ENCODE results near the gene SRD5A1. TPM values are rescaled to one million over a fixed set of nuclear protein-coding genes. Genes with fewer than 3 reads are reported as not detected.

Gene SRD5A1
- total RNA-seq, 5 donors from 2014 or later (not counting 1 experiment from before 2014, with no cell fraction given), result 2.3 to 13.6 (median 9.6) TPM

GRCh38 chr5:6595405-6595804, 37.8 kb upstream of the SRD5A1 start:
- H3K4me3 ChIP-seq (ENCODE audit: control insufficient read depth in 1 of 2, extremely low read depth in 1 of 2, low read length in 1 of 2), result no peak overlapping the region
- ChIA-PET CTCF (interaction anchor here in 1 of 2 donors (0.7 kb wide), 1 partner anchor 391 kb away, joined by 3 read pairs; no protein-coding TSS in a partner anchor), POLR2A (no interaction called here)
- no peaks in the 10 kb centered on the region for H3K9me3 ChIP-seq
- H3K27me3 Mint-ChIP-seq, result no peaks in the 10 kb centered on the region
- H3K36me3 ChIP-seq (ENCODE audit: control insufficient read depth in 2 of 2, extremely low read depth in 1 of 2, insufficient read depth in 1 of 2, low read length in 1 of 2), result peaks cover 3 to 36% of the 10 kb centered on the region in 2 donors
- peaks cover 45% of the 10 kb centered on the region for H3K36me3 Mint-ChIP-seq
- H3K4me3 Mint-ChIP-seq, result no peak overlapping the region
- H3K27me3 ChIP-seq (replicated peaks in 1 of 2; ENCODE audit: control insufficient read depth in 2 of 2, extremely low read depth in 1 of 2, insufficient read depth in 2 of 2, low read length in 1 of 2), result no peaks in the 10 kb centered on the region
- H3K9me3 Mint-ChIP-seq, result no peaks in the 10 kb centered on the region
- no peak overlapping the region for H3K27ac Mint-ChIP-seq
- 100% methylated on average over 2 of the region's 3 CpGs for WGBS (ENCODE audit: insufficient coverage)
- no peak for ATAC-seq (replicated peaks in 1 of 4)
- no peak for DNase-seq
- H3K27ac ChIP-seq (ENCODE audit: low read length), result no peak overlapping the region
- no peaks in the 10 kb centered on the region for H3K4me1 ChIP-seq (ENCODE audit: control insufficient read depth in 1 of 2, extremely low read depth in 1 of 2, insufficient read depth in 2 of 2, low read length in 2 of 2)
- no peaks in the 10 kb centered on the region for H3K4me1 Mint-ChIP-seq

- Histone ChIP-seq H3K4me3 (ENCODE audit: control insufficient read depth in 1 of 2, extremely low read depth in 1 of 2, low read length in 1 of 2) (no peak overlapping the region), H3K27me3 (replicated peaks in 1 of 2; ENCODE audit: control insufficient read depth in 2 of 2, extremely low read depth in 1 of 2, insufficient read depth in 2 of 2, low read length in 1 of 2) (no peaks in the 10 kb centered on the region), H3K36me3 (ENCODE audit: control insufficient read depth in 2 of 2, extremely low read depth in 1 of 2, insufficient read depth in 1 of 2, low read length in 1 of 2) (peaks cover 3 to 45% of the 10 kb centered on the region in 2 donors), H3K27ac (ENCODE audit: low read length) (no peak overlapping the region), H3K4me1 (ENCODE audit: control insufficient read depth in 1 of 2, extremely low read depth in 1 of 2, insufficient read depth in 2 of 2, low read length in 2 of 2) (no peaks in the 10 kb centered on the region), H3K9me3 (no peaks in the 10 kb centered on the region)
- Mint-ChIP-seq H3K27ac (no peak overlapping the region), H3K27me3 (no peaks in the 10 kb centered on the region), H3K4me3 (no peak overlapping the region), H3K9me3 (no peaks in the 10 kb centered on the region), H3K4me1 (no peaks in the 10 kb centered on the region), H3K36me3 (peaks cover 55% of the 10 kb centered on the region)
- CTCF ChIA-PET, result no interaction called here
- POLR2A ChIA-PET, result no interaction called here
- 100% methylated on average over 4 of the region's 5 CpGs for WGBS (ENCODE audit: insufficient coverage)
- DNase-seq (no peak), ATAC-seq (replicated peaks in 1 of 4) (no peak)
Observed at GRCh38 chr5:6596388-6596787, 36.9 kb upstream of the SRD5A1 start.

- H3K36me3 ChIP-seq (ENCODE audit: control insufficient read depth in 2 of 2, extremely low read depth in 1 of 2, insufficient read depth in 1 of 2, low read length in 1 of 2), result peaks cover 3 to 56% of the 10 kb centered on the region in 2 donors
- no peaks in the 10 kb centered on the region for H3K27me3 ChIP-seq (replicated peaks in 1 of 2; ENCODE audit: control insufficient read depth in 2 of 2, extremely low read depth in 1 of 2, insufficient read depth in 2 of 2, low read length in 1 of 2)
- H3K4me1 Mint-ChIP-seq, result no peaks in the 10 kb centered on the region
- H3K27ac Mint-ChIP-seq, result no peak overlapping the region
- no peaks in the 10 kb centered on the region for H3K9me3 Mint-ChIP-seq
- H3K4me1 ChIP-seq (ENCODE audit: control insufficient read depth in 1 of 2, extremely low read depth in 1 of 2, insufficient read depth in 2 of 2, low read length in 2 of 2), result no peaks in the 10 kb centered on the region
- no peaks in the 10 kb centered on the region for H3K9me3 ChIP-seq
- POLR2A ChIA-PET, result no interaction called here
- ATAC-seq (replicated peaks in 1 of 4), result no peak
- CTCF ChIA-PET, result no interaction called here
- 100% methylated on average over 1 of the region's 6 CpGs for WGBS (ENCODE audit: insufficient coverage)
- H3K27ac ChIP-seq (ENCODE audit: low read length), result no peak overlapping the region
- no peak overlapping the region for H3K4me3 ChIP-seq (ENCODE audit: control insufficient read depth in 1 of 2, extremely low read depth in 1 of 2, low read length in 1 of 2)
- DNase-seq, result no peak
- H3K27me3 Mint-ChIP-seq, result no peaks in the 10 kb centered on the region
- peaks cover 65% of the 10 kb centered on the region for H3K36me3 Mint-ChIP-seq
- no peak overlapping the region for H3K4me3 Mint-ChIP-seq
Observed at GRCh38 chr5:6597557-6597956, 35.7 kb upstream of the SRD5A1 start.

GRCh38 chr5:6598351-6598900, 34.8 kb upstream of the SRD5A1 start:
- H3K4me1 Mint-ChIP-seq, result no peaks in the 10 kb centered on the region
- CTCF ChIA-PET, result no interaction called here
- 87% methylated on average over 12 of the region's 14 CpGs for WGBS (ENCODE audit: insufficient coverage)
- Histone ChIP-seq H3K4me3 (ENCODE audit: control insufficient read depth in 1 of 2, extremely low read depth in 1 of 2, low read length in 1 of 2) (no peak overlapping the region), H3K27me3 (replicated peaks in 1 of 2; ENCODE audit: control insufficient read depth in 2 of 2, extremely low read depth in 1 of 2, insufficient read depth in 2 of 2, low read length in 1 of 2) (no peaks in the 10 kb centered on the region), H3K4me1 (ENCODE audit: control insufficient read depth in 1 of 2, extremely low read depth in 1 of 2, insufficient read depth in 2 of 2, low read length in 2 of 2) (no peaks in the 10 kb centered on the region), H3K27ac (ENCODE audit: low read length) (no peak overlapping the region), H3K9me3 (no peaks in the 10 kb centered on the region), H3K36me3 (ENCODE audit: control insufficient read depth in 2 of 2, extremely low read depth in 1 of 2, insufficient read depth in 1 of 2, low read length in 1 of 2) (peaks cover 7 to 63% of the 10 kb centered on the region in 2 donors)
- no peak for ATAC-seq (replicated peaks in 1 of 4)
- H3K27me3 Mint-ChIP-seq, result no peaks in the 10 kb centered on the region
- DNase-seq, result no peak
- no peak overlapping the region for H3K27ac Mint-ChIP-seq
- POLR2A ChIA-PET, result no interaction called here
- no peak overlapping the region for H3K4me3 Mint-ChIP-seq
- no peaks in the 10 kb centered on the region for H3K9me3 Mint-ChIP-seq
- H3K36me3 Mint-ChIP-seq, result peaks cover 71% of the 10 kb centered on the region

GRCh38 chr5:6599739-6600138, 33.5 kb upstream of the SRD5A1 start:
- no peaks in the 10 kb centered on the region for H3K9me3 Mint-ChIP-seq
- H3K27me3 ChIP-seq (replicated peaks in 1 of 2; ENCODE audit: control insufficient read depth in 2 of 2, extremely low read depth in 1 of 2, insufficient read depth in 2 of 2, low read length in 1 of 2), result no peaks in the 10 kb centered on the region
- H3K4me1 Mint-ChIP-seq, result no peaks in the 10 kb centered on the region
- no peak overlapping the region for H3K4me3 Mint-ChIP-seq
- no peaks in the 10 kb centered on the region for H3K9me3 ChIP-seq
- H3K27ac ChIP-seq (ENCODE audit: low read length), result no peak overlapping the region
- peaks cover 17 to 75% of the 10 kb centered on the region in 2 donors for H3K36me3 ChIP-seq (ENCODE audit: control insufficient read depth in 2 of 2, extremely low read depth in 1 of 2, insufficient read depth in 1 of 2, low read length in 1 of 2)
- H3K27me3 Mint-ChIP-seq, result no peaks in the 10 kb centered on the region
- ChIA-PET CTCF (no interaction called here), POLR2A (no interaction called here)
- H3K36me3 Mint-ChIP-seq, result peaks cover 83% of the 10 kb centered on the region
- WGBS (ENCODE audit: insufficient coverage), result 86% methylated on average over 8 of the region's 8 CpGs
- ATAC-seq (replicated peaks in 1 of 4), result no peak
- H3K4me3 ChIP-seq (ENCODE audit: control insufficient read depth in 1 of 2, extremely low read depth in 1 of 2, low read length in 1 of 2), result no peak overlapping the region
- no peaks in the 10 kb centered on the region for H3K4me1 ChIP-seq (ENCODE audit: control insufficient read depth in 1 of 2, extremely low read depth in 1 of 2, insufficient read depth in 2 of 2, low read length in 2 of 2)
- DNase-seq, result no peak
- no peak overlapping the region for H3K27ac Mint-ChIP-seq

GRCh38 chr5:6601271-6601670, 32.0 kb upstream of the SRD5A1 start:
- Histone ChIP-seq H3K27me3 (replicated peaks in 1 of 2; ENCODE audit: control insufficient read depth in 2 of 2, extremely low read depth in 1 of 2, insufficient read depth in 2 of 2, low read length in 1 of 2) (no peaks in the 10 kb centered on the region), H3K4me3 (ENCODE audit: control insufficient read depth in 1 of 2, extremely low read depth in 1 of 2, low read length in 1 of 2) (no peak overlapping the region), H3K4me1 (ENCODE audit: control insufficient read depth in 1 of 2, extremely low read depth in 1 of 2, insufficient read depth in 2 of 2, low read length in 2 of 2) (no peaks in the 10 kb centered on the region), H3K36me3 (ENCODE audit: control insufficient read depth in 2 of 2, extremely low read depth in 1 of 2, insufficient read depth in 1 of 2, low read length in 1 of 2) (peaks cover 19 to 88% of the 10 kb centered on the region in 2 donors), H3K27ac (ENCODE audit: low read length) (no peak overlapping the region), H3K9me3 (no peaks in the 10 kb centered on the region)
- CTCF ChIA-PET, result no interaction called here
- POLR2A ChIA-PET, result no interaction called here
- H3K27ac Mint-ChIP-seq, result no peak overlapping the region
- 98% methylated on average over 11 of the region's 11 CpGs for whole genome bisulfite sequencing (ENCODE audit: insufficient coverage)
- peaks cover 86% of the 10 kb centered on the region for H3K36me3 Mint-ChIP-seq
- H3K27me3 Mint-ChIP-seq, result no peaks in the 10 kb centered on the region
- H3K4me3 Mint-ChIP-seq, result no peak overlapping the region
- no peak for DNase-seq
- H3K4me1 Mint-ChIP-seq, result no peaks in the 10 kb centered on the region
- no peak for ATAC-seq (replicated peaks in 1 of 4)
- H3K9me3 Mint-ChIP-seq, result no peaks in the 10 kb centered on the region

- CTCF ChIA-PET, result no interaction called here
- Mint-ChIP-seq H3K9me3 (no peaks in the 10 kb centered on the region), H3K27me3 (no peaks in the 10 kb centered on the region), H3K27ac (no peak overlapping the region), H3K4me3 (no peak overlapping the region), H3K36me3 (peaks cover 82% of the 10 kb centered on the region), H3K4me1 (no peaks in the 10 kb centered on the region)
- no peaks in the 10 kb centered on the region for H3K4me1 ChIP-seq (ENCODE audit: control insufficient read depth in 1 of 2, extremely low read depth in 1 of 2, insufficient read depth in 2 of 2, low read length in 2 of 2)
- WGBS (ENCODE audit: insufficient coverage), result 90% methylated on average over 2 of the region's 11 CpGs
- no peak overlapping the region for H3K27ac ChIP-seq (ENCODE audit: low read length)
- DNase-seq (no peak), ATAC-seq (replicated peaks in 1 of 4) (no peak)
- H3K27me3 ChIP-seq (replicated peaks in 1 of 2; ENCODE audit: control insufficient read depth in 2 of 2, extremely low read depth in 1 of 2, insufficient read depth in 2 of 2, low read length in 1 of 2), result no peaks in the 10 kb centered on the region
- POLR2A ChIA-PET, result no interaction called here
- H3K4me3 ChIP-seq (ENCODE audit: control insufficient read depth in 1 of 2, extremely low read depth in 1 of 2, low read length in 1 of 2), result no peak overlapping the region
- no peaks in the 10 kb centered on the region for H3K9me3 ChIP-seq
- H3K36me3 ChIP-seq (ENCODE audit: control insufficient read depth in 2 of 2, extremely low read depth in 1 of 2, insufficient read depth in 1 of 2, low read length in 1 of 2), result peaks cover 20 to 86% of the 10 kb centered on the region in 2 donors
Observed at GRCh38 chr5:6601816-6602215, 31.4 kb upstream of the SRD5A1 start.
